OCI-LY7 (cell line): ENCODE results near the gene CLPSL2.

Experiments
- EZH2phosphoT487 ChIP-seq: fragments of 200-600 bp; sonication (generic); IDR thresholded peaks from 2 replicates; pipeline ENCODE4 v1.6.1; 2018; ENCODE audit warnings: low read depth, borderline replicate concordance, mild to moderate bottlenecking, mixed run types, antibody characterized with exemption, low read length, moderate library complexity, mixed read lengths
- TF ChIP-seq, protein P1 (sequence below): fragments of 200-600 bp; sonication (generic); conservative IDR thresholded peaks from 2 replicates; pipeline ENCODE4 v1.5.1; 2014; ENCODE audit warnings: mild to moderate bottlenecking, antibody characterized with exemption, low read length, moderate library complexity, mixed read lengths

- TF ChIP-seq, protein P1, sequence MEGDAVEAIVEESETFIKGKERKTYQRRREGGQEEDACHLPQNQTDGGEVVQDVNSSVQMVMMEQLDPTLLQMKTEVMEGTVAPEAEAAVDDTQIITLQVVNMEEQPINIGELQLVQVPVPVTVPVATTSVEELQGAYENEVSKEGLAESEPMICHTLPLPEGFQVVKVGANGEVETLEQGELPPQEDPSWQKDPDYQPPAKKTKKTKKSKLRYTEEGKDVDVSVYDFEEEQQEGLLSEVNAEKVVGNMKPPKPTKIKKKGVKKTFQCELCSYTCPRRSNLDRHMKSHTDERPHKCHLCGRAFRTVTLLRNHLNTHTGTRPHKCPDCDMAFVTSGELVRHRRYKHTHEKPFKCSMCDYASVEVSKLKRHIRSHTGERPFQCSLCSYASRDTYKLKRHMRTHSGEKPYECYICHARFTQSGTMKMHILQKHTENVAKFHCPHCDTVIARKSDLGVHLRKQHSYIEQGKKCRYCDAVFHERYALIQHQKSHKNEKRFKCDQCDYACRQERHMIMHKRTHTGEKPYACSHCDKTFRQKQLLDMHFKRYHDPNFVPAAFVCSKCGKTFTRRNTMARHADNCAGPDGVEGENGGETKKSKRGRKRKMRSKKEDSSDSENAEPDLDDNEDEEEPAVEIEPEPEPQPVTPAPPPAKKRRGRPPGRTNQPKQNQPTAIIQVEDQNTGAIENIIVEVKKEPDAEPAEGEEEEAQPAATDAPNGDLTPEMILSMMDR, result no peak
- no peak for TF ChIP-seq EZH2phosphoT487
Measured at GRCh38 chr6:35776364-35777215, at the start of gene CLPSL2.
